H1 (cell line): ENCODE results near the gene NAALADL1. TPM values are rescaled to one million over a fixed set of nuclear protein-coding genes. Genes with fewer than 3 reads are reported as not detected.

ENCODE experiments used
- ATF2 ChIP-seq: IDR thresholded peaks from 2 replicates; pipeline ENCODE4 v1.6.1; 2012; ENCODE audit warnings: low read length, inconsistent platforms
- polyA plus RNA-seq, 7 experiments: library from polyadenylated mRNA; depleted of rRNA in 3 of 7; stranded (reverse) in 5 of 7; unstranded in 2 of 7; fragments of >200 nt in 5 of 7; fragments of 200-250 nt in 2 of 7; gene quantifications; 1 replicate in 5 of 7; 2 replicates in 1 of 7; 4 replicates in 1 of 7; pipeline versions ENCODE4 v1.2.1 to v1.2.3, GENCODE V29; 2011 to 2013; ENCODE audit warnings: missing spikeins in 2 of 7, mixed read lengths in 2 of 7
- total RNA-seq: library from RNA; stranded (reverse); fragmentation: NEBNext Ultra II Directional; extraction: Animal tissue kit (Norgen Biotek cat#: 25700); gene quantifications from 2 replicates; pipeline ENCODE4 v1.2.1, GENCODE V29; 2021

NAALADL1 gene
- total and polyA plus RNA-seq, 2 of the 8 experiments (the other 6 are each of a cell fraction or from before 2014, with no cell fraction given), result 7.5 to 9.9 TPM

- no peak for TF ChIP-seq ATF2
These were observed 21.4 kb downstream of the NAALADL1 start (continued) for GRCh38 chr11:65036931-65037330.
